Renal cortex interstitium (tissue), 11 donors: ENCODE data around the gene ADGRB2. TPM values are rescaled to one million over a fixed set of nuclear protein-coding genes. Genes with fewer than 3 reads are reported as not detected.

Source experiments
- DNase-seq, 11 donors: peaks; one replicate each; pipeline ENCODE4 v3.0.0-alpha.2; 2013; ENCODE audit warnings: low read depth in 9 of 11, low spot score in 4 of 11; ENCODE audit errors: extremely low read depth in 1 of 11
- polyA plus RNA-seq, 3 donors: library from polyadenylated mRNA; unstranded; fragments of 120-200 nt; gene quantifications; one replicate each; pipeline ENCODE4 v1.2.1, GENCODE V29; 2013; ENCODE audit not compliant: insufficient read length in 3 of 3

The ADGRB2 gene
- polyA plus RNA-seq, 3 donors, result 9.7 to 17.9 (median 16.7) TPM

DNA sequence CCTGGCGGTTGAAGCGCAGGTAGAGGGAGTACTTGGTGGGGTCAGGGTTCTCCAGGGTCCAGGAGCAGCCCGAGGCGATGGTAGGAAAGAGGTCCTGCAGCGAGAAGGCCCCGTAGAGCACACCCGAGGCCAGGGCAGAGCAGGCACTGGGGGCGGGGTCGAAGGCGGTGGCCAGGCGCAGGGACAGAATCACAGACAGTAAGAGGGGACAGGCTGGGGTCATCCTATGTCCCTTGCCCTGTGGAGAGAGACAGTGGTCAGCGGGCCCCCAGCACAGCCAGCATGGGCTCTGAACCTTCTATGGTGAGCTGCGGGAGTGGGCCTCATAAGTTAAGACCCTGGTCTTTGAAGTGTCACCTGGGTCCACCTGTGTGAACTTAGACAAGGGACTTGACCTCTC lies 7.6 kb downstream of the ADGRB2 start:
- no peak for DNase-seq

DNA sequence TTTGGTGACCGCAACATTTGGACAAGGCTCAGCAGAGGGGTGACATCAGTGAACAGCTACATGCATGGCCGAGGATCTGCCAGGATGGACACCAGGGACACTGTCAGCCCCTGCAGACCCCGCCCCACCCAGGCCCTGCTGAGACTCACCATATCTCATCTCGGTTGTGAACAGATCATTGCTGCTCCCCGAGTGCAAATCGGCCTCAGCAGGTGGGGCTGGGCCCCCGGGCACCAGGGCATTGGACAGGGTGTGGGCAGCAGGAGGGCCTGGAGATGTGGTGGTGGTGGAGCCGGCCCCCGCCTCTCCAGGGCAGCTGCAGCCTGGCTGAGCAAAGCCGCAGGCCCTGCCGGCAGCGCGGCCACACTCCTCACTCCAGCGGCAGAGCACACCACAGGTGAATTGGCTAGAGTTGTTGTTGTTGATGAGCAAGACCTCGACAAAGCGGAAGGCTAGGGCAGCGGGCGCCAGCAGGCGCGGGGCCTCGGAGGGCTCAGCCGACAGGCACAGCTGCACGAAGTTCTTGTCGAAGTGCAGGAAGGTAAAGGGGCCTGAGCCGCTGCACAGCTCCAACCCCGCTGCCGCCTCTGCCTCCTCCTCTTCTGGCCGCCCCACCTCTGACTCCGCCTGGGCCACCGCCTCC lies 8.2 kb downstream of the ADGRB2 start:
- no peak for DNase-seq

DNA sequence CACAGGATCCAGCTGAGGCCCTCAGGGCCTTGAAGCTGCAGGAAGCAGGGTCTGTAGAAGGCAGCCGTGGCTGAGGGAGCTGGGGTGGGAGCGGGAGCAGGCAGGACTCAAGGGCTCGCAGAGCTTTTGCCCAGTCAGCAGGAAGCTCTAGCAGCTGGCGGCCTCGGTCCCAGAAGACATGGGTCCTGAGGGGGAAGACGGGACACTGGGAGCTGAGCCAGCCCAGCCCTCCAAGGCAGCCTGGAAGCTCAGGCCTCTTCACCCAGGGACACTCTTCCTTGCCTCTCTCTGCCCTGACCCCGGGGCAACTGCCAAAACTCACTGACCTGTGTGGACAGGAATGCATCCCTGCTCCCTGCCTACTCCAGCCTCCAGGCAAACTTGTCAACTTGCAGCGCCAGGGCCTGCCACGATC lies 8.9 kb downstream of the ADGRB2 start:
- no peak for DNase-seq

DNA sequence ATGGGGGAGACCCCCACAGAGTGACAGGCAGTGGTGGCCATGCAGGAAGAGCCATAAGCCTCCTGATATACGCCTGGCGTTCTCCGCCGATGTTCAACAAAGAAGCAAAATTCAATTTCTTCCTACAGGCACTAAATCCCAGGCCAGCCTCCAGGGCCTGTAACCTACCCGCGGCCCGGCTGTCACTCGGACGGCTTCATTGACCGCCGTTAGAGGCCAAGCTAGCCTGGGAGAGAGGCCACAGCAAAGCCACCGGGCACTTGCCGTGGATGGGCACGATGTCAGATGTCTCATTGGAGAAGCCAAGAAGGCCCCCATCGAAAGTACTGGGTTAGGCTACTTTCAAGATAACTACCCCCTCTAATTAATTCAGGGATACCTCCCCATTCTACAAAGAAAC lies 9.7 kb downstream of the ADGRB2 start:
- no peak for DNase-seq

DNA sequence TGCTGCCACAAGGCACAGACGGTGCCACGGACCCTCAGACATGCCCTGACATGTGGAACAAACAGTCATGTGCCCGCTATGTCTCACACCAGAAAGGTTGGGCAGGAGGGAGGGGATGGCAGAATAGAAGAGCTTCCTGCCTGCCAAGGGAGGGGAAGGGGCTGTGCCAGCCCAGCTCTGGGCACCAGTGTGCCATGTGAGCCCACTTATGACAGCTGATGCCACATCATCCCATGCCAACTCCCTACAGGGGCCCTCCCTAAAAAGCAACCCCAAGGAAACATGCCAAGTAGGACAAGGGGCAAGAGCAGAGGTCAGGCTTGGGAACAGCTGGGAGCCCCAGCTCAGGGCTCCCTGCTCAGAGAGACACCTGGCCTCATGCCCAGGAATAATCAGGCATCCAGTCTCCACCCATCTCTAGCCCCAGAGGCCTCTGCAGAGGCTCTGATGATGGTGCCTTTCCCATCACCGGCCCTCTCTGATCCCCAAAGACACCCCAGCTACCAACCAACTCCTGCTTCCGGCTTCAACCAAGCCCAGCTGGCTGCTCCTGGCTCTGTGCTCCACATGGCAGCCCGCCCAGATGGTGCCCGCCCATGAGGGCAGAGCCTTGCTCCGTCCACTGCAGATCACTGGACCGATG lies 10.3 kb downstream of the ADGRB2 start:
- no peak for DNase-seq

DNA sequence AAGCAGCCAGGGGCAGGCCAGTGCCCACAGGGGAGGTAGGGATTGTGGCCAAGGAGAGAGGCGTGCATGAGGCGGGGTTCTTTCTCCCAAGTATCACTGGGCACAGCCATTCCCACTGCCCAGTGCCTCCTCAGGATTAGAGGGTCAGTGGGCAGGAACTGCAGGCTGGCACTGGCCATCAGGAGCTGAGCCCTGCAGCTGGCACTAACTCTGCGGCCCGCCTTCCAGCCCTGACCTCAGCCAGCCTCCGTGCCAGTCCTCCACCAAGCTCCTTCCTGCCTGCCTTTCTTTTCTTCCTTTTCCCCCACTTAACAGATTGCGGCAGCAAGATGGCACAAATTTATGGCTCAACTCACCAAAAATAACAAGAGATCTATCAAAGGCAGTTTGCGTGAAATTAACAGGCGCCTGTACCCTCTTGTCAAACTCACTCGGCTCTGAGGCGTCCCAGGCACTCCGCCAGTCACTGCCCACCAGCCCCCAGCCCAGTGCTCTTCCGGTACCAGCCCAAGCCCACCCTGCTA lies 11.1 kb downstream of the ADGRB2 start:
- DNase-seq, result no peak

DNA sequence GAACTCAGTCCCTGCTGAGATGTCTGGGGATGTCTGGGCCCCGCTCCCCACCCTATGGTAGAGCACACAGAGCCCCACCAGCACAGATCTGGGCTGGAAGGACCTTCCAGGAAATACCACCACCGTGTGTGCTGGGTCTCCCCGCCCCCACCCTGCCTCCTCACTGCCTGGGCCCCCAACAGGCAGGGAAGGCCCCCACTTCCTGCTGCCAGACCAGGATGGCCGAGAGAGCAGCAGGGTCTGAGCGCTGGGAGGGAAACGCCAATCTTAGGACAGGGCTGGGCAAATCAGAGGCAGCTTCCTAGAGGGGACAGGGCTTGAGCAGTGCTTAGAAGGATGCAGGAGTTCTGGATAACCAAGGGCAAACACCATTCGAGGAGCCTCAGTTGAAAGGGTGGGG lies 11.9 kb downstream of the ADGRB2 start:
- DNase-seq, result no peak

DNA sequence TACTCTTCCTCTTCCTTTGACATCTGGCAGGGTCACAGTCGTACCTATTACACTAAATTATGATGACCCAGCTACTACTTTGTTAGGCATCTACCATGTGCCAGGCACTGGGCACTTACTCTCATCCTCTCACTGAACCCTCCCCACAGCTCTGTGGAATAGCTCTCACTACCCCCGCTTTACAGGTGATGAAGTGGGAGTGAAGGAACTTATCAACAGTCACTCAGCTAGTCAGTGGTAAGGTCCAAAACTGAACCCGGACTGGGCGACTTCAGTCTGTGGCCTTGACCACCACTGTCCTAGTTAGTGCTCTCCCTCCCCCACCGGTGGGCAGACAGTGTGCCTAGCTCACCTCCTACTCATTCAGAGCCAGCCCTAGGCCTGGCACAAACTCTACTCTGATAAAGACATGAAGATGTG lies 12.3 kb downstream of the ADGRB2 start:
- DNase-seq, result no peak

DNA sequence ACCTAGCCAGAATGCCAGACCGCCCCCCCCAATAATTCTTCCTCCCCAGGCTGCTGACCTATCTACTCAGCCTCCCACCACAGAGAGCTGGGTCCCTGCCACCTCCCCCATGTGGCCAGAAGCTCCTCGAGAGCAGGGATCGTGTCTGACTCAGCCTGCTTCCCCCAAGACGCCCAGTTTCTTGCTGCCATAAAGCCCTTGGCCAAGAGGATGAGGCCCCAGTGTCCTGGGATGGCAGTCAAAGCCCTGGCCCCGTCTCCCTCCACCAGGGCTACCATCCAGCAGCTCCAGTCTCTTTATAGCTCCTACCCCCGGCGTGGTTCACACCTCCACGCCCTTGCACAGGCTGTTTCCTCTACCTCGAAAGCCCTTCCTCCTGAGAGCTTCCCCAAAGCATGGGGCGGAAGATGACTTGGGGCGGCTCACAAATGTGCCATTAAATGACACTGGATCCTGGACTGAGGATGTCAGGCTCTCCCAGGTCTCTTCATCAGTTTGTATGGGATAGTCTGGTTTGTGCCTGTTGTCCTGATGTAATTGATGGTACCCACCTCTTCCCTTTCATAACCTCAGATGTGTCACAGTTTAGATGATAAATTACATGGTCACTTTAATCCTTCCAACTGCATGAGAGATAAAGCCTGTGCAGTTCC lies 13.2 kb downstream of the ADGRB2 start:
- no peak for DNase-seq

DNA sequence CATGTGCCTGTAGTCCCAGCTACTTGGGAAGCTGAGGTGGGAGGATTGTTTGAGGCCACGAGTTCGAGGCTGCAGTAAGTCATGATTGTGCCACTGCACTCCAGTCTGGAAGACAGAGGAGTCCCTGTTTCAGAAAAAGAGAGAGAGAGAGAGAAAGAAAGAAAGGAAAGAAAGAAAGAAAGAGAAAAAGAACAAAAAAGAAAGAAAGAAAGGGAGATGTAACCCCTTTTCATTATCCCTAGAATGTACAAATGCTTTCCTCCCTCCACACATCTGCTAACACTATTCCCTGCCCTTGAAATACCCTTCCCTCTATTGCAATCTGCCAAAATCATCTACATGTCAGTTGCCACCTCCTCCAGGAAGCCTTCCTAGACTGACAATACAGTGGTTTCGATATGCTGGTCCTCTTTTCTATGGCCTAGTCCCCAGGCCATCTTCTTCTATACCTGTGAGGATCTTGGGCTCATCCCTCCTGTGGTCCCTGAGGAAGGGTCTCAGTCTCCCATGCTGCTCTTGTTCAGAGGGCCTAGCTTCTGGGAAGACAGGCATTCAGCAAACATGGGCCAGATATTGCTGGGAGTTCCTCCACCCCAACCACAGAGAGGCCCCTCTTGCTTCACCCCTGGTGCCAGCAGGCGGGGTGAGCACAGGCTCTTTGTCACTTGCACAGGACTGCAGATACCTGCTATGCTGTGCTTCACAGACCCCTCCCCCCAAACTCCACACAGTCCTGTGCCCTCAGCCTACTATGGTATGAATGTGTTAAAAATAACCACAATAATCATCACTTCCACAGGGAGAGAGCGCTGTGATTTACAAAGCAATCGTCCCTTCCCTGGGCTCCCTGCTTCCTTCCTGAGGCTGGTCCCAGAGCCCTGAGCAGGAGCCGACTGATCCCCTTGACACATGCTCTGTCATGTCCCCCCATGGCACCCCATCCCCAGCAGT lies 14.1 kb downstream of the ADGRB2 start:
- no peak for DNase-seq

DNA sequence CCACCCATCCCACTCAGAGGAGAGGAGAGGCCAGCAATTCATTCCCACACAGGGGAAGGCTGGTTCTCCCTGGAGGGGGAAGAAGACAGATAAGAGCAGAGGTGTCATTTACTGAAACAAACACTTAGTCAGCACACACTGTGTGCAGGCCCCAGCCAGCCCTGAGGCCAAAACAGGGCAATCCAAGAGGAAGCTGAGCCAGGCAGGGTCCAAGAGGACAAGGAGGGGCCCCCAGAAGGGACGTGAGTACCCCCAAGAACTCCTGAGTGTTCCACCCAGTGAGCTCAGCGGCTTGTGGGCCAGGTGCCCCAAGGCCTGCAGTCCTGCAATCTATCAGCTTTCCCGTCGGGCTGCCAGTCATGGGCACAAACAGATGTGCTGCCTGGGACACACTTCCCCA lies 15.8 kb downstream of the ADGRB2 start:
- DNase-seq, result no peak

DNA sequence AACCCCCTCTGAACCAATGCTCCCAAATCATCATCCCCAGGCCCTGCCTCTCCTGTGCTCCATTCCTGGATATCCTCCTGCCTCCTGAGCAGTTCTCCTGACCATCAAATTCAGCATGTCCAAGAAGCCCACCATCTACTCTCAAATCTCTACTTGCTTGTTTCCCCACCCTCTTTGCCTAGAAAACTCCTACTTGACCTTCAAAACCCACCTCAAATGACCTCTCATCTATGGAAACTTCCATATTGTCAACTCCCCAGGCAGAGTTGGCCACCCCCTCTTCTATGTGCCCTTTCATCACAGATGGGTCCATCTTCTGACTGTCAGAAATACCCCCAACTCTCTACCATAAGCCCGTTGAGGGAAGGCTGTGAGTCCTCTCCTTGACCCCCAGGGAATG lies 16.8 kb downstream of the ADGRB2 start:
- DNase-seq, result no peak

DNA sequence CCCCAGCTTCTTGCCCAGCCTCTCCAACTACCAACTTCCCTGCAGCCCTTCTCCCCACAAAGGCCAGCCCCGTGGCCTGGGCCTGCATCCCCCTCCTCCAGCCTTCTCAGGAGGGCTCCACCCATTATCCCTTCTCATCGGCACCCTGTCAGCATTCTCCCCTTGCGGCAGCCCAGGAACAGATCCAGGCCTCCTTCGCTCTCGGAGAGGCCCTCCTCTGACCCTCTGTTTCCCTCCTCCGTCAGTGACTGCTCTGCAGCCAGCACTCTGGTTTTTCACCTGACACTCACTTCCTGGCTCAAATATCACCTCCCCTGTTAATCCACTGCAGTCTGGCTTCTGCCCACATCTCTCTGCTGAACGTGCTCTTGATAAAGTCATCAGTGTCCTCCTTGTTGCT lies 17.5 kb downstream of the ADGRB2 start:
- DNase-seq, result no peak

DNA sequence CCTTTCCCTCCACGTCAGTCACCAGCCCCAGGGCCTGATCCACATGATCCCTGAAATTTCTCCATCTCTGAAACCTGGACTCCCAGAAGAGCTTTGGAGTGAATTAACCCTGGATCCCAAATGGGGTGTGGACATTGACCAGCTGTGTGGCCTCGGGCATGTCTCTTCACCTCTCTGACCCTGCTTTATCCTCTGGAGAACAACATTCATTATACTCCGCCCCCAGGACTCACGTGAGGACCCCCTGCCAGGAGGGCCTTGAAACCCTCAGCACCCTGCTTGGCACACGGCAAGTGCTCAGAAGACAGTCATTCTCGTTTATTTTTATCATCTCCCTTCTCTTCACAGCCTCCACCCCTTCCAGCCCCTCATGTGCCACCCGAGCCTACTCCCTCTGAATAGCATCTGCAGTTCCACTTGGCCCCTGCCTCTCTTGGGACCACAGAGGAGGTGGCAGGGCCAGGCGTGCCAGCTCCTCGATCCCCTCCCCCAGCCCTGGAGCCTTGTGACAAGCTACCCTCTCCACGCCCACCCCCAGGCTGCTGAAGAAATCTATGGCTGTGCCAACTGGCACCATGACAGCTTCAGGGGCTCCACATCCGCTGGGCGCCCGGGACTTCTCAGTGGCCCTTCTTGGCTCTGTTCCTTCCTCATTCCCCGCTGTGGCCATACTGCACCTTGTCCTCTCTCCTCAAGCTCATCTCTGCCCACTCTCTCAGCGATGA lies 18.0 kb downstream of the ADGRB2 start:
- no peak for DNase-seq

DNA sequence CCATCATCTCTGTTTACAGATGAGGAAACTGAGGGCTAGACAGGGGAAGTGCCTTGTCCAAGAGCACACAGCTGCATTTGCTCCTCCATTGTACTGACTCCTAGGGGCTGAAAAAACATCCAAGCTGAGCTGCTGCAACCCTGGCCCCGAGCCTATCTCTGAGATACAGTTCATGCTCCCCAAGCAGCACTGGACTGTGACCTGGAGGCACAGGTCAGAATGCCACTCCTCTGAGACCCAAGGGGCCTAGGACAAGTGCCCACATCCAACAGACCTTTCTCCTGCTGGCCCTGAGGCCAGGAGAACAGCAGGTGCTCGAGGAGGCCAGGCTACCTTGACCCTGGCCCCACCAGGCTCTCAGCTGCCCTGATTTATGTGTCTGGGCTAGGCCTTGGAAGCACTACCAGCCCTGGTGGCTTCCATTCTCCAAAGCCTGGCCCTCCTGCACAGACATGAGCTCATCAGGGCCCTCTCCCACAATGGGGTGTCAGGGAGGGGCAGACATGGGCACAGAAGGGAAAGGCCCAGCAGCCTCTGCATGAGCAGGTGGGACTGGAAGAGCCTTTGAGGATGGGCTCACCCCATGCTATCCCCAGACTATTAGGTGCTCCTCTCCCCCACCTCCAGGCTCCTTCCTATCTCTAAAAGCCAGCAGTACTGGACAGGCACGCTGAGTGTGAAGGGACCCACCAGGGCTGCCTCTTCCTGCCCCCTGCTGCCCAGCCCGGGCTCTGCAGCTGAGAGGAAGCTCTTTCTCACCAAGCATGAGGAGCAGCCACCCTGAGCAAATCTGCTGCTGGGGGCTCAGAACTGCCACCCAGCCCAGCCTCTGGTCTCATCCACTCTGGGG lies 18.8 kb downstream of the ADGRB2 start:
- DNase-seq, result no peak

DNA sequence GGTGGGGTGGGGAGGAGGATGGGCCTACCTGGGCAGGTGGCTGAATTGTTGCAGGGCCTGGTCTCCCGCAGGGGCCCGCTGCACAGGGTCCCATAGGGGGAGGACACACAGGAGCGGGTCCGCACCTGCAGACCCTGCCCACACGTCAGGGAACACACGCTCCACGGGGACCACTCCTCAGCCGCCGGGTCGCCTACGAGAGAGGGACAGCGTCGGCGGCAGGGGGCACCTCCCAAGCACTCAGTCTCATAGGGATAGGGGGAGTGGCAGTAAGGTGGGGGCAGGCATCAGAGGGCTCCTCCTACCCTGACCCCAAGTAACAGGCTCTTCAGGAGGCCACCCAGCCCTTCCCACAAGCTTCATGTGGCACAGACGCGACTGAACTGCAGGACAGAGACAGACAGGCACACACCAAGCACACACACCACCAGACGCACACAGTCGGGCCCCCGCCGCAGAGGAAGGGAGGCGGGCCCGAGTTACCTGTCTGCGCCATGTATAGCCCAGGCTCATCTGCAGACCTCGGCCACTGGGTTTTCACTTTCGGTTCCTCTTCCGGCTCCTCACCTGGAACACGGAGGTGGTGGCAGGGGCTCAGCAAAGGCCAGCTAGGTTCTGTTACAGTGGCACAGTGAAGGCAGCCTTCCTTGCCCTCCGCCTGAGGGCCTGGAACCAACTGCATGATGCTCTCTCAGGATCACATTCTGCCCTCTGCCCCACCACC lies 19.8 kb downstream of the ADGRB2 start:
- DNase-seq, result no peak
